IPS DF 19.7 (cell line): ENCODE data around the gene ASMTL.
"Not testable (repeated sequence)": the region's sequence is repeated elsewhere in the genome, so short reads cannot be mapped to it uniquely, and the experiment has no call there.

Experiments used
- DNase-seq: peaks from one replicate; pipeline ENCODE4 v3.0.0-alpha.2; 2013; ENCODE audit warnings: low read depth, low spot score

Gene ASMTL

GRCh38 chrX:1405769-1406168, 46.9 kb downstream of the ASMTL start:
- DNase-seq, result not testable (repeated sequence)

GRCh38 chrX:1403867-1404266, 48.8 kb downstream of the ASMTL start:
- not testable (repeated sequence) for DNase-seq

- no peak for DNase-seq
Observed at GRCh38 chrX:1403228-1403627, 49.5 kb downstream of the ASMTL start.

- DNase-seq, result no peak
Observed at GRCh38 chrX:1401611-1402430, 50.9 kb downstream of the ASMTL start.

- peak; percentile 68 for DNase-seq
Observed at GRCh38 chrX:1400742-1401471, 51.8 kb downstream of the ASMTL start.

GRCh38 chrX:1400049-1400448, 52.7 kb downstream of the ASMTL start:
- no peak for DNase-seq

GRCh38 chrX:1398431-1399340, 54.0 kb downstream of the ASMTL start:
- no peak for DNase-seq

- no peak for DNase-seq
Observed at GRCh38 chrX:1397441-1398270, 55.1 kb downstream of the ASMTL start.

GRCh38 chrX:1397001-1397400, 55.7 kb downstream of the ASMTL start:
- no peak for DNase-seq

- no peak for DNase-seq
Observed at GRCh38 chrX:1395646-1396216, 57.0 kb downstream of the ASMTL start.

- DNase-seq, result no peak
Observed at GRCh38 chrX:1394731-1395501, 57.8 kb downstream of the ASMTL start.

- no peak for DNase-seq
Observed at GRCh38 chrX:1393871-1394615, 58.7 kb downstream of the ASMTL start.

GRCh38 chrX:1392376-1393068, 60.2 kb downstream of the ASMTL start:
- no peak for DNase-seq

- peak; percentile 68 for DNase-seq
Observed at GRCh38 chrX:1391707-1392375, 60.9 kb downstream of the ASMTL start, which contains the start of gene SLC25A6. SLC25A6 (minus strand) TSS chrX:1392113; CDS start chrX:1392009, 104 bp downstream.

- DNase-seq, result no peak
Observed at GRCh38 chrX:1391370-1391706, 61.4 kb downstream of the ASMTL start.

GRCh38 chrX:1390621-1391369, 61.9 kb downstream of the ASMTL start:
- no peak for DNase-seq

- DNase-seq, result no peak
Observed at GRCh38 chrX:1389993-1390285, 62.8 kb downstream of the ASMTL start.
